Tibial nerve (tissue), 4 donors: Measurements from ENCODE around the gene SLC25A4.

ENCODE experiments used
- CTCF ChIP-seq, 5 experiments: fragments of 200-600 bp in 3 of 5; fragments of 450-650 bp in 2 of 5; sonication (generic) in 3 of 5; IDR thresholded peaks; one replicate each; pipeline ENCODE4 v1.5.1; 2016 to 2019; ENCODE audit warnings: antibody characterized with exemption in 5 of 5, mild to moderate bottlenecking in 3 of 5, moderate library complexity in 2 of 5
- EP300 ChIP-seq, 2 donors: sonication (generic); formaldehyde crosslinking; IDR thresholded peaks; one replicate each; pipeline ENCODE4 v1.6.1; 2017; ENCODE audit warnings: antibody characterized with exemption in 2 of 2, mild to moderate bottlenecking in 1 of 2
- POLR2A ChIP-seq, 2 donors: fragments of 450-650 bp; IDR thresholded peaks; one replicate each; pipeline ENCODE4 v1.6.1; 2017; ENCODE audit warnings: antibody characterized with exemption in 2 of 2, mild to moderate bottlenecking in 2 of 2, moderate library complexity in 2 of 2

GRCh38 chr4:185128272-185129119 lies 14.6 kb upstream of the SLC25A4 start:
- TF ChIP-seq CTCF (IDR thresholded peaks at IDR 0.05) = peak in 2 of 5 experiments; percentile 33 to 48
- no peak for TF ChIP-seq POLR2A (IDR thresholded peaks at IDR 0.05)
- TF ChIP-seq EP300 (IDR thresholded peaks at IDR 0.05) = no peak
